ENCODE data around the gene XPO5.
A peak's percentile ranks its signal among the peaks of the same experiment; 100 is the strongest.
"Not testable (repeated sequence)": the region's sequence is repeated elsewhere in the genome, so short reads cannot be mapped to it uniquely, and the experiment has no call there.

The XPO5 gene

GRCh38 chr6:43499028-43499815 lies 76.6 kb downstream of the XPO5 start:
- FAIRE-seq: no peak

GRCh38 chr6:43498291-43498690 lies 77.5 kb downstream of the XPO5 start:
- not testable (repeated sequence) for FAIRE-seq; DNase-seq (ENCODE audit: insufficient read length, low spot score)

More at GRCh38 chr6:43499028-43499815, 76.6 kb downstream of the XPO5 start:
- no peak for DNase-seq (ENCODE audit: insufficient read length, low spot score)

- FAIRE-seq: no peak
- DNase-seq (ENCODE audit: insufficient read length, low spot score): no peak
Observed at GRCh38 chr6:43497689-43498088, 78.1 kb downstream of the XPO5 start.

- FAIRE-seq: no peak
- no peak for DNase-seq (ENCODE audit: insufficient read length, low spot score)
Observed at GRCh38 chr6:43497129-43497396, 78.8 kb downstream of the XPO5 start.

- DNase-seq (ENCODE audit: insufficient read length, low spot score) (no peak), FAIRE-seq (no peak)
Observed at GRCh38 chr6:43496370-43497128, 79.3 kb downstream of the XPO5 start.

GRCh38 chr6:43495409-43495941 lies 80.4 kb downstream of the XPO5 start:
- DNase-seq (ENCODE audit: insufficient read length, low spot score) (no peak), FAIRE-seq (no peak)

GRCh38 chr6:43494766-43495165 lies 81.1 kb downstream of the XPO5 start:
- DNase-seq (ENCODE audit: insufficient read length, low spot score): no peak
- no peak for FAIRE-seq

- DNase-seq (ENCODE audit: insufficient read length, low spot score): no peak
- no peak for FAIRE-seq
Observed at GRCh38 chr6:43494321-43494720, 81.5 kb downstream of the XPO5 start.

GRCh38 chr6:43493833-43494232 lies 82.0 kb downstream of the XPO5 start:
- FAIRE-seq (no peak), DNase-seq (ENCODE audit: insufficient read length, low spot score) (no peak)

- no peak for FAIRE-seq
- DNase-seq (ENCODE audit: insufficient read length, low spot score): no peak
Observed at GRCh38 chr6:43493230-43493629, 82.6 kb downstream of the XPO5 start.

GRCh38 chr6:43492673-43493072 lies 83.2 kb downstream of the XPO5 start:
- DNase-seq (ENCODE audit: insufficient read length, low spot score) (no peak), FAIRE-seq (no peak)

GRCh38 chr6:43491750-43492661 lies 83.8 kb downstream of the XPO5 start:
- DNase-seq (ENCODE audit: insufficient read length, low spot score): no peak
- FAIRE-seq: no peak

GRCh38 chr6:43490523-43490939 lies 85.3 kb downstream of the XPO5 start:
- DNase-seq (ENCODE audit: insufficient read length, low spot score) (no peak), FAIRE-seq (no peak)

GRCh38 chr6:43489277-43490072 lies 86.4 kb downstream of the XPO5 start:
- DNase-seq (ENCODE audit: insufficient read length, low spot score) (no peak), FAIRE-seq (no peak)

- FAIRE-seq: no peak
- no peak for DNase-seq (ENCODE audit: insufficient read length, low spot score)
Observed at GRCh38 chr6:43488667-43489276, 87.1 kb downstream of the XPO5 start.

- FAIRE-seq: no peak
- DNase-seq (ENCODE audit: insufficient read length, low spot score): no peak
Observed at GRCh38 chr6:43481591-43482236, 94.1 kb downstream of the XPO5 start.

GRCh38 chr6:43481075-43481474 lies 94.8 kb downstream of the XPO5 start:
- no peak for DNase-seq (ENCODE audit: insufficient read length, low spot score)
- FAIRE-seq: no peak

GRCh38 chr6:43478008-43478372 lies 97.8 kb downstream of the XPO5 start:
- FAIRE-seq (peak; percentile 48), DNase-seq (ENCODE audit: insufficient read length, low spot score) (no peak)

Data from GM19239 (cell line).